BLaER1 (cell line): Measurements from ENCODE around the gene SNRPB.

Experiments used
- H3K27ac ChIP-seq: shearing (Covaris generic); formaldehyde crosslinking; 2 replicates; pipeline ENCODE4 v1.8.1; 2022
- H3K27me3 ChIP-seq: shearing (Covaris generic); formaldehyde crosslinking; 2 replicates; pipeline ENCODE4 v1.8.1; 2022
- H3K36me3 ChIP-seq: shearing (Covaris generic); formaldehyde crosslinking; 2 replicates; pipeline ENCODE4 v1.8.1; 2022
- H3K4me1 ChIP-seq: shearing (Covaris generic); formaldehyde crosslinking; 2 replicates; pipeline ENCODE4 v1.8.1; 2022
- H3K4me2 ChIP-seq: shearing (Covaris generic); formaldehyde crosslinking; 2 replicates; pipeline ENCODE4 v1.8.1; 2022
- H3K4me3 ChIP-seq: shearing (Covaris generic); formaldehyde crosslinking; 2 replicates; pipeline ENCODE4 v1.8.1; 2022
- H3K9ac ChIP-seq: shearing (Covaris generic); formaldehyde crosslinking; 2 replicates; pipeline ENCODE4 v1.8.1; 2022
- H3K9me3 ChIP-seq: shearing (Covaris generic); formaldehyde crosslinking; 2 replicates; pipeline ENCODE4 v1.8.1; 2022
- H4K20me1 ChIP-seq: shearing (Covaris generic); formaldehyde crosslinking; 2 replicates; pipeline ENCODE4 v1.8.1; 2022
- Cebpa-rat ChIP-seq: shearing (Covaris generic); IDR thresholded peaks from 2 replicates; pipeline ENCODE4 v1.8.1; 2022

SNRPB gene

GRCh38 chr20:2459981-2460751 is 10.4 kb downstream of the SNRPB start:
- Histone ChIP-seq H3K4me2 (no peak overlapping the region), H3K4me1 (peaks cover 43% of the 10 kb centered on the region), H3K27me3 (no peaks in the 10 kb centered on the region), H3K36me3 (peaks cover 66% of the 10 kb centered on the region), H3K27ac (no peak overlapping the region), H4K20me1 (peaks cover 91% of the 10 kb centered on the region), H3K9ac (no peak overlapping the region), H3K9me3 (no peaks in the 10 kb centered on the region), H3K4me3 (no peak overlapping the region)
- no peak for TF ChIP-seq Cebpa-rat

GRCh38 chr20:2458919-2459499 is 11.6 kb downstream of the SNRPB start:
- Histone ChIP-seq H4K20me1 (peaks cover 82% of the 10 kb centered on the region), H3K4me1 (peaks cover 43% of the 10 kb centered on the region), H3K4me2 (0 out of 2 replicates have a peak overlapping the region, but pooled peaks have one; percentile 34), H3K9me3 (no peaks in the 10 kb centered on the region), H3K4me3 (no peak overlapping the region), H3K9ac (no peak overlapping the region), H3K36me3 (peaks cover 55% of the 10 kb centered on the region), H3K27me3 (no peaks in the 10 kb centered on the region), H3K27ac (no peak overlapping the region)
- no peak for TF ChIP-seq Cebpa-rat

- Histone ChIP-seq H3K4me3 (no peak overlapping the region), H3K9me3 (no peaks in the 10 kb centered on the region), H3K4me1 (peaks cover 25% of the 10 kb centered on the region), H3K27me3 (no peaks in the 10 kb centered on the region), H4K20me1 (peaks cover 52% of the 10 kb centered on the region), H3K9ac (0 out of 2 replicates have a peak overlapping the region, but pooled peaks have one; percentile 38), H3K4me2 (no peak overlapping the region), H3K36me3 (peaks cover 24% of the 10 kb centered on the region), H3K27ac (no peak overlapping the region)
- no peak for TF ChIP-seq Cebpa-rat
Measured at GRCh38 chr20:2455771-2456497, 14.7 kb downstream of the SNRPB start.

- H3K4me1 ChIP-seq: peaks cover 17% of the 10 kb centered on the region
- no peak for TF ChIP-seq Cebpa-rat
- 0 out of 2 replicates have a peak, but pooled peaks cover 4% of the 10 kb centered on the region for H3K36me3 ChIP-seq
- no peak overlapping the region for H3K4me3 ChIP-seq
- peaks cover 31% of the 10 kb centered on the region for H4K20me1 ChIP-seq
- no peaks in the 10 kb centered on the region for H3K9me3 ChIP-seq
- no peak overlapping the region for H3K4me2 ChIP-seq
- no peak overlapping the region for H3K27ac ChIP-seq
- H3K9ac ChIP-seq: no peak overlapping the region
- no peaks in the 10 kb centered on the region for H3K27me3 ChIP-seq
Measured at GRCh38 chr20:2453792-2454191, 16.8 kb downstream of the SNRPB start.

GRCh38 chr20:2451939-2452732 is 18.5 kb downstream of the SNRPB start:
- peaks cover 15% of the 10 kb centered on the region for H4K20me1 ChIP-seq
- no peak overlapping the region for H3K4me3 ChIP-seq
- H3K4me2 ChIP-seq: no peak overlapping the region
- no peaks in the 10 kb centered on the region for H3K9me3 ChIP-seq
- no peaks in the 10 kb centered on the region for H3K27me3 ChIP-seq
- no peak overlapping the region for H3K9ac ChIP-seq
- no peaks in the 10 kb centered on the region for H3K36me3 ChIP-seq
- H3K4me1 ChIP-seq: no peaks in the 10 kb centered on the region
- no peak for TF ChIP-seq Cebpa-rat
- H3K27ac ChIP-seq: no peak overlapping the region

GRCh38 chr20:2451422-2451821 is 19.2 kb downstream of the SNRPB start:
- H3K36me3 ChIP-seq: no peaks in the 10 kb centered on the region
- H3K9ac ChIP-seq: no peak overlapping the region
- H3K4me2 ChIP-seq: no peak overlapping the region
- H4K20me1 ChIP-seq: peaks cover 8% of the 10 kb centered on the region
- H3K27ac ChIP-seq: no peak overlapping the region
- H3K4me1 ChIP-seq: no peaks in the 10 kb centered on the region
- H3K27me3 ChIP-seq: no peaks in the 10 kb centered on the region
- TF ChIP-seq Cebpa-rat: no peak
- no peak overlapping the region for H3K4me3 ChIP-seq
- H3K9me3 ChIP-seq: peaks cover 5% of the 10 kb centered on the region; the same call in 1 of the 2 replicates

GRCh38 chr20:2449386-2449785 is 21.2 kb downstream of the SNRPB start:
- Histone ChIP-seq H3K4me1 (no peaks in the 10 kb centered on the region), H3K36me3 (no peaks in the 10 kb centered on the region), H3K4me3 (no peak overlapping the region), H3K4me2 (no peak overlapping the region), H3K9ac (no peak overlapping the region), H4K20me1 (no peaks in the 10 kb centered on the region), H3K27me3 (no peaks in the 10 kb centered on the region), H3K27ac (no peak overlapping the region), H3K9me3 (peaks cover 5% of the 10 kb centered on the region; the same call in 1 of the 2 replicates)
- no peak for TF ChIP-seq Cebpa-rat

GRCh38 chr20:2446845-2447244 is 23.7 kb downstream of the SNRPB start:
- no peak for TF ChIP-seq Cebpa-rat
- no peaks in the 10 kb centered on the region for H4K20me1 ChIP-seq

GRCh38 chr20:2431185-2431584 is 39.4 kb downstream of the SNRPB start:
- Histone ChIP-seq H3K27ac (no peak overlapping the region), H3K4me1 (no peaks in the 10 kb centered on the region), H3K9ac (no peak overlapping the region)

More at GRCh38 chr20:2446845-2447244, 23.7 kb downstream of the SNRPB start:
- H3K4me1 ChIP-seq: no peaks in the 10 kb centered on the region
- H3K27me3 ChIP-seq: no peaks in the 10 kb centered on the region
- H3K4me2 ChIP-seq: no peak overlapping the region
- no peak overlapping the region for H3K9ac ChIP-seq
- H3K4me3 ChIP-seq: no peak overlapping the region
- no peak overlapping the region for H3K27ac ChIP-seq
- H3K36me3 ChIP-seq: no peaks in the 10 kb centered on the region
- H3K9me3 ChIP-seq: peaks cover 5% of the 10 kb centered on the region; the same call in 1 of the 2 replicates

More at GRCh38 chr20:2431185-2431584, 39.4 kb downstream of the SNRPB start:
- H3K27me3 ChIP-seq: no peaks in the 10 kb centered on the region
- no peaks in the 10 kb centered on the region for H3K36me3 ChIP-seq
- H3K9me3 ChIP-seq: no peaks in the 10 kb centered on the region
- H3K4me2 ChIP-seq: no peak overlapping the region
- no peak for TF ChIP-seq Cebpa-rat
- no peak overlapping the region for H3K4me3 ChIP-seq
- H4K20me1 ChIP-seq: no peaks in the 10 kb centered on the region
